GM10847 (cell line): Measurements from ENCODE around the gene UCK2.

ENCODE experiments used
- POLR2A ChIP-seq: IDR thresholded peaks from 2 replicates; pipeline ENCODE4 v1.6.1; 2011; ENCODE audit not compliant: insufficient read length; ENCODE audit errors: extremely low read depth

The UCK2 gene

GRCh38 chr1:165827268-165828102 is at the start of gene UCK2:
Gene UCK2 (plus strand): TSS chr1:165827614. CDS start chr1:165827834, 220 bp downstream.
- TF ChIP-seq POLR2A: peak; percentile 38

- TF ChIP-seq POLR2A: no peak
Observed at GRCh38 chr1:165787741-165788140, 39.7 kb upstream of the UCK2 start.

DNA sequence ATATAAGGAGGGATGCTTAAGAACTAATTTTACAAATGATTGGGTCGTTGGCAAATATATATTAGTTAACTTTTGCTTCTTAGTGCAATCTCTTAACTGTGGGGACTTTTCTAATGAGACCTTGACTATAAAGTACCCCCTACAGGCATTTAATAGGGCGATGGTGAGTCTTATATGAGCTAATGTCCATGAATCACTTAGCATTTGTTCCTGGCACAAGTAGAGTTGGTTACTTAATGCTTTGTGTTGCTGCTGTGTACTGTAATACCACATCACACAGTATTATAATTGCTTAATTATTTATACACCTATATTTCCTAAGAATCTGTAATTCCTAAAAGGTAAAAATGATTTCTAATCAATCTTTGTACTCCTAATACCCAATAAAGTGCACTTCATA is 33.5 kb upstream of the UCK2 start:
- TF ChIP-seq POLR2A: no peak

GRCh38 chr1:165795894-165796293 is 31.5 kb upstream of the UCK2 start:
- TF ChIP-seq POLR2A: no peak

- no peak for TF ChIP-seq POLR2A
Observed at GRCh38 chr1:165799387-165799786, 28.0 kb upstream of the UCK2 start.

- TF ChIP-seq POLR2A: no peak
Observed at GRCh38 chr1:165807613-165808012, 19.8 kb upstream of the UCK2 start.

DNA sequence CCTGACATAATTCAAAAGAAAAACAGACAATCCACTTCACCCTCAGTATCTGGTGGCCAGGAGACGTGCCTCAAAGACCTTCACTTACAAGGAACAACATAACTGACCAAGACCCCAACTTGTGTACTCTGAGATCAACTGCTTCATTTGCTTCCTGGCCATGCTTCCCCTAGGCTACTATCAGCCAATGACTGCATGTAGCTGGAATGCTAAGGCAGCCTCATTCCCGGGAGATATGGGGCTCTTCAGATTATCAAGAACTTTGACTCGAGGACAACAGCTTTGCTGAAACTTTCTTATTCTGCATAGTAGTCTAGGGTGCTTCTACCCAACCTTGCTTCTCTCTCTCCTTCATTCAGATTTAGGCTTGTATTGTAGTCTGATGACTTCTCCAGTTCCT is 11.7 kb upstream of the UCK2 start:
- TF ChIP-seq POLR2A: no peak

DNA sequence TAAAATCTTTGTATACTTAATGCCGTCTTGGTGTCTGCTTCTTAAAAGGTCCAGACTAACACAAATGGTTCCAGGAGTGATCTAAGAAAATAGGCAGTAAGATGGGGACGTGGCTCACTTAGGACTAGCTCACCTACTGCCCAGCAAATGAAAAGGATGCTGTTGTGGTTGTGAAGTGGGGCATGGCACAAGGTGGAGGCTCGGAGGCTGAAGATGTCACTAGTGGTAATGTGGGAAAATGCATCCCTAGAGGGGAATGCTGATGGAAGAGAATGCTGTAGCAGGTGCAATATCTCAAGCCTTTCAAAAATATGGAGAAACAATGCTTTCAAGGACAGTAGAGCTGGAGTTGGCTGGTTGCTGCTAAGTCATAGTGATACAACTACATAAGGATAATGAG is 11.3 kb upstream of the UCK2 start:
- TF ChIP-seq POLR2A: no peak

DNA sequence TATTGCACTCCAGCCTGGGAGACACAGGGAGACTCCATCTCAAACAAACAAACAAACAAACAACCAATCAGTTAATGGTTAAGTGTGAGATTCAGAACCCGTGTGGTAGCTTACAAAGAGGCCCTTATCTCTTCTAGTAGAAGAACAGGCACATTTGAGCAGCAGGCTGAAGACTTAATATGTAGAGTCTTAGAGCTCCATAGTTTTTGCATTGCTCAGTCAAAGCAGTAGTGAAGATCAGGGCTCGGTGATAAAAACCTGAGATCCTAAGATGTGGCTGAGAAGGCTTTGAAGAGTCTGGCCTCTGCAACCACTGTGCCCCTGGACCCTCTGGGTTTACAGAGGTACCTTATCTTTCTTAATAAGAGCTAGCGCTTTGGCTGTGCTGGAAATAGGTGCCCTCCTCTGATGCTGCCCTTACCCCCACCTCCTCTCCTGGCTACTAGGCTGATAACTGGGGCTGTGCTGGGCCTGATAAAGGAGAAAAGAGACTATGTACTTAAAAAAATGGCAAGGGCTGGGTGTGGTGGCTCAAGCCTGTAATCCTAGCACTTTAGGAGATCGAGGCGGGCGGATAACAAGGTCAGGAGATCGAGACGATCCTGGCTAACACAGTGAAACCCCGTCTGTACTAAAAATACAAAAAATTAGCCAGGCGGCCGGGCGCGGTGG is 10.5 kb upstream of the UCK2 start:
- TF ChIP-seq POLR2A: no peak

DNA sequence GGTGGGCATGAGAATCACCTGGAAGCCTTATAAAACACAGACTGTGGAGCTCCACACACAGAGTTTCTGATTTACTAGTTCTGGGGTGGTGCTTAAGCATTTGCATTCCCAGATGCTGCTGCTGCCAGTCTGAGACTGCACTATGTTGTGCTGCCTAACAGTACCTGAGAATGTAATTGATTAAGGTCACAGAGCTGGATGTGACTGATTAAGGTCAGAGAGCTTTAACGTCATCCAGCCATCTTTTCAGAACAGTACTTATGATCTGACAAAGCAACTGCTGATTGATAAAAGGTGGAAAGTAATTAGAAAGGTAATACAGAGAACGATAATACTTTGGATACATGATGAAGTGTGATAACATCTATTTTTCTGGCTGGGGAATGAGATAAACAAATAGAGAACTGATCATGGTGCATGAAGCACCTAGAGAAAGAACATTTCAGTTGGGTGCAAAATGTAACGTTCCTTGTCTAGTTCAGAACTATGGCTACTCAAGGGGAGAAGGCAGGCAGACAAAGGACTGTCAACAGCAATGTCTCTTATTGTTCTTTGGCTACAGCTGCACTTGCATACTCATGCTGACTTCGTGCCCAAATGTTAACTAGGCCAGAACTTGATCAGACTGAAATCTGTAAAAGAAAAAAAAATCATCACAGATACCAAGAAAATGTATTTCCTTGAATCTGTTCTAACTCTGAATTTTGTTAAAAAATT is 3.7 kb upstream of the UCK2 start:
- no peak for TF ChIP-seq POLR2A

DNA sequence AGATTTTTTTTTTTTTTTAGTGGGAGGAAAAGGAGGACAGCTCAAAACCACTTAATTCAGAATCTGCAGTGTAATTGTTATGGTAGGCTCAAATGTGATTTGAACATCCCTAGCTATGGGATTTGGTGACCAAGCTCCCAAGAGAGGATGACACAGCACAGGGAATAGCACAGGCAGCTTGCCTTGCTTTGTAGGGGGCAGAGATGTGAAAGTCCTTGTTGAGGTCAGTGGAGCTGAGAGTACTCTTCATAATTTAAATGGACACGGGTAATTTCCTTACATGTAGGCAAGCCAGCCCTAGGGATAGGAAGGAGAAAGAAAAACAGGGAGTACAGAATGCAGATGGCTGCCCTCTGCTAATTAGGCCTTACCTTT is 3.2 kb upstream of the UCK2 start:
- no peak for TF ChIP-seq POLR2A

DNA sequence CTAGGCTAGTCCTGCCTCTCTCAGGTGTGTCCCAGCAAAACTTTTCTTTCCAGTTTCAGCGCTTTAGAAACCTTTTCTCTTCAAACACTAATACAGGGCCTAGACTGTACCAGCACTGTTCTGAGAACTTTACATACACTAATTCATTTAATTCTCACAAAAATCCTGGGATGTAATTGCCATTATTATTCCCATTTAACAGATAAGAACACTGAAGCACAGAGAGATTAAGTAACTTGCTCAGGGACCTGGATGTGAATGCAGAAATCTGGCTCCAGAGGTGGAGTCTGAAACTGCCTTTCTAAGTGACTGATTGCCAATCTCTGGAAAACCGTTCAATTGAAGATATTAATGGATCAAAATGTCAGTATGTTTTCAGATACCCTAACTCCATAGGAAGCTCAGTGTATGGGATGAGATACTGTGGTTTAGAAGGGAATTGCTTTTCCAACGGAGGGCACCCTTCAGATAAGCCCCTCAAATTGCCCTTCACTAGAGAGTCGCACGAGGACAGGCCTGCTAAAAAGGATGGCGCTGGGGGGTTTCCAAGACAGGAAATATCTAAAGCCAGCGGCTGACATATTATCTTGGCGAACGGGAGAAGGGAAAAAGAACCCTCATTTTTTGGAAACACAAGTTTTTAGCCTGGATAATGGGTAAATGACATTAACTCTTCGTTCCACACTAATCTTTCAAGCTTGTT is 698 bp upstream of the UCK2 start:
- no peak for TF ChIP-seq POLR2A

DNA sequence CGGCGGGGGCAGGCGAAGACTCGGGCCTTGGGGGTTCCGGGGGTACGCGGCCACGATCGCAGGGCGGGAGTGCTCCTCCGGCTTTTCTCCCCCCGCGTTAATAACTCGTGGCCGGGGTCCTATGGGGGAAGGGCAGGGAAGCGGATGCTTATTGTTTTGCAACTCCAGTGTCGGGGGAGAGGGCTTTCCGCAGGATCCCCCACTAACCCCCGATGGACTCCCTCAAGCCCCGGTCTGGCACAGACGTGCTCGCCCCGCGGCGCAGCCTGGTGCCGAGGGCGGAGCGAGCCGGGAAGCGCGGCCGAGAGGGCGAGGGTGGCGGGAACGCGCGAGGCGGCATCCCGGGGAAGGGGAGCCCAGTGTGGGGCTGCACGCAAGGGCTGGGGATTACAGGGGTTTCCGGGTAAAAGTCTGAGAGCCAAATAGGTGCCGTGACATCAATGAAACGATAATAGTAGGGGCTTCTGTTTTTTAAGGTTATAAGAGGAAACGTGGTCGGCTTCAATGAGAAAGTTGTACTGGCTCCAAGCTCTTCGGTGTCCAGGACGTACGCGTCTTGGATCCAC is 772 bp downstream of the UCK2 start:
- peak; percentile 32 for TF ChIP-seq POLR2A

GRCh38 chr1:165828669-165829329 is 1.4 kb downstream of the UCK2 start:
- TF ChIP-seq POLR2A: peak; percentile 34
